Fibroblast of lung (primary cell): ENCODE data around the gene GRN. TPM values are rescaled to one million over a fixed set of nuclear protein-coding genes. Genes with fewer than 3 reads are reported as not detected.
"Not testable (repeated sequence)": the region's sequence is repeated elsewhere in the genome, so short reads cannot be mapped to it uniquely, and the experiment has no call there.

Source experiments
- DNase-seq, 2 donors: peaks; one replicate each; pipeline versions ENCODE4 v3.0.0 to v3.0.0-alpha.2; 2010; ENCODE audit warnings: low read depth in 2 of 2
- H2AFZ ChIP-seq: 2 replicates; pipeline ENCODE4 v1.5.1; 2012; ENCODE audit warnings: low read length, control low read depth, inconsistent platforms
- H3K27ac ChIP-seq: 2 replicates; pipeline ENCODE4 v1.5.1; 2011; ENCODE audit warnings: low read length, control low read depth; ENCODE audit not compliant: insufficient read depth
- H3K27me3 ChIP-seq: 2 replicates; pipeline ENCODE4 v1.5.1; 2011; ENCODE audit warnings: mild to moderate bottlenecking, low read length; ENCODE audit not compliant: control insufficient read depth, insufficient read depth
- H3K36me3 ChIP-seq: 2 replicates; pipeline ENCODE4 v1.5.1; 2011; ENCODE audit warnings: low read length; ENCODE audit not compliant: control insufficient read depth, insufficient read depth
- H3K4me1 ChIP-seq: 2 replicates; pipeline ENCODE4 v1.5.1; 2011; ENCODE audit warnings: low read length; ENCODE audit not compliant: control insufficient read depth, insufficient read depth; ENCODE audit errors: extremely low read depth
- H3K4me2 ChIP-seq: 2 replicates; pipeline ENCODE4 v1.5.1; 2011; ENCODE audit warnings: low read length, control low read depth; ENCODE audit not compliant: insufficient read depth; ENCODE audit errors: extremely low read depth
- H3K4me3 ChIP-seq, 4 experiments: fragments of 200-600 bp in 1 of 4; sonication (generic) in 1 of 4; replicated peaks in 1 of 4; 2 replicates each; pipeline ENCODE4 v1.5.1; 2011 to 2016; ENCODE audit warnings: low read length in 4 of 4, low read depth in 3 of 4, mild to moderate bottlenecking in 3 of 4, control low read depth in 2 of 4, inconsistent platforms in 1 of 4, mixed read lengths in 1 of 4; ENCODE audit not compliant: insufficient read depth in 1 of 4; ENCODE audit errors: control extremely low read depth in 1 of 4
- H3K79me2 ChIP-seq: 2 replicates; pipeline ENCODE4 v1.5.1; 2012; ENCODE audit warnings: mild to moderate bottlenecking, low read length, inconsistent platforms; ENCODE audit not compliant: control insufficient read depth, insufficient read depth
- H3K9ac ChIP-seq: 2 replicates; pipeline ENCODE4 v1.5.1; 2011; ENCODE audit warnings: mild to moderate bottlenecking, low read length, control low read depth; ENCODE audit not compliant: insufficient read depth
- H3K9me3 ChIP-seq: 2 replicates; pipeline ENCODE4 v1.5.1; 2012; ENCODE audit warnings: low read depth, low read length; ENCODE audit not compliant: control insufficient read depth, insufficient read depth
- H4K20me1 ChIP-seq: 2 replicates; pipeline ENCODE4 v1.5.1; 2011; ENCODE audit warnings: low read length; ENCODE audit not compliant: control insufficient read depth, insufficient read depth; ENCODE audit errors: extremely low read depth
- CTCF ChIP-seq, 2 donors: IDR thresholded peaks in 1 of 2; conservative IDR thresholded peaks in 1 of 2; 1 replicate in 1 of 2; 2 replicates in 1 of 2; pipeline ENCODE4 v1.5.1; 2011 to 2012; ENCODE audit warnings: low read length in 2 of 2, control low read depth in 1 of 2, inconsistent platforms in 1 of 2, low read depth in 1 of 2, mild to moderate bottlenecking in 1 of 2
- EZH2 ChIP-seq: IDR thresholded peaks from 2 replicates; pipeline ENCODE4 v1.5.1; 2012; ENCODE audit warnings: low read length, control low read depth, mild to moderate bottlenecking; ENCODE audit errors: missing control alignments
- polyA plus RNA-seq, 2 donors: library from polyadenylated mRNA; depleted of rRNA in 1 of 2; stranded (reverse) in 1 of 2; unstranded in 1 of 2; fragments of >200 nt; gene quantifications; 2 replicates each; pipeline ENCODE4 v1.2.1, GENCODE V29; 2011 to 2012; ENCODE audit warnings: missing spikeins in 1 of 2
- total RNA-seq: library from RNA; depleted of rRNA; stranded (reverse); fragments of >200 nt; gene quantifications from 2 replicates; pipeline ENCODE4 v1.2.1, GENCODE V29; 2014

Gene GRN
- total and polyA plus RNA-seq, 2 donors (not counting 1 experiment from before 2014, with no cell fraction given), result 146 to 315 TPM

- Histone ChIP-seq H3K4me2 (peak overlapping the region; percentile 80), H2AFZ (peak overlapping the region; percentile 12), H3K27me3 (peaks cover 20% of the 10 kb centered on the region), H3K9ac (peak overlapping the region; percentile 52), H3K27ac (no peak overlapping the region), H3K4me3 (peak overlapping the region; percentile 50 to 81 (median 58)), H3K4me1 (peaks cover 5% of the 10 kb centered on the region), H3K36me3 (no peaks in the 10 kb centered on the region), H3K9me3 (no peaks in the 10 kb centered on the region), H4K20me1 (no peaks in the 10 kb centered on the region), H3K79me2 (no peaks in the 10 kb centered on the region)
- DNase-seq, result no peak
- TF ChIP-seq EZH2 (no peak), CTCF (conservative IDR thresholded peaks at IDR 0.05 in 1 of 2, IDR thresholded peaks at IDR 0.05 in 1 of 2; ENCODE audit: low read depth in 1 of 2, low read length in 2 of 2) (no peak)
Observed at GRCh38 chr17:44362949-44363612, 18.0 kb downstream of the GRN start.

GRCh38 chr17:44363613-44364159 lies 18.6 kb downstream of the GRN start, which contains the start of gene FAM171A2:
Gene FAM171A2, minus strand, starts transcription at chr17:44363853. Its CDS starts 139 bp downstream, at chr17:44363714.
- peak within 1 kb of the TSS; percentile 80 for H3K4me2 ChIP-seq
- H2AFZ ChIP-seq, result peak within 1 kb of the TSS; percentile 12
- TF ChIP-seq EZH2 (no peak), CTCF (conservative IDR thresholded peaks at IDR 0.05 in 1 of 2, IDR thresholded peaks at IDR 0.05 in 1 of 2; ENCODE audit: low read depth in 1 of 2, low read length in 2 of 2) (peak; percentile 19 to 40)
- peak within 1 kb of the TSS; percentile 52 for H3K9ac ChIP-seq
- no peak within 1 kb of the TSS for H3K27ac ChIP-seq
- no peaks in the 10 kb centered on the region for H3K9me3 ChIP-seq
- H3K36me3 ChIP-seq, result no peaks in the 10 kb centered on the region
- H3K4me3 ChIP-seq, result peak within 1 kb of the TSS; percentile 50 to 81 (median 58)
- H3K79me2 ChIP-seq, result no peaks in the 10 kb centered on the region
- DNase-seq, result peak; percentile 40 to 43
- no peaks in the 10 kb centered on the region for H4K20me1 ChIP-seq
- peaks cover 5% of the 10 kb centered on the region for H3K4me1 ChIP-seq
- peaks cover 20% of the 10 kb centered on the region for H3K27me3 ChIP-seq

- DNase-seq, H3K79me2 ChIP-seq, H3K9ac ChIP-seq, H3K27ac ChIP-seq, H2AFZ ChIP-seq, H3K4me2 ChIP-seq, H4K20me1 ChIP-seq, H3K4me3 ChIP-seq, H3K9me3 ChIP-seq, H3K36me3 ChIP-seq, H3K4me1 ChIP-seq: not testable (repeated sequence)
- peaks cover 20% of the 10 kb centered on the region for H3K27me3 ChIP-seq
Observed at GRCh38 chr17:44365051-44365450, 19.9 kb downstream of the GRN start.
